Natural killer cell (primary cell): ENCODE data around the gene PLA1A. TPM values are rescaled to one million over a fixed set of nuclear protein-coding genes. Genes with fewer than 3 reads are reported as not detected.
"Not testable (repeated sequence)": the region's sequence is repeated elsewhere in the genome, so short reads cannot be mapped to it uniquely, and the experiment has no call there.

Experiments used
- ATAC-seq, 3 donors: fragments of 150-1000 bp in 2 of 3; fragments of 200-7000 bp in 1 of 3; cut with Tn5 transposase; 1 replicate in 1 of 3; 2 replicates in 2 of 3; pipeline ENCODE4 v1.10.0; 2021; ENCODE audit warnings: mild to moderate bottlenecking in 2 of 3, moderate library complexity in 2 of 3
- DNase-seq, 2 donors: peaks; one replicate each; pipeline versions ENCODE4 v3.0.0 to v3.0.0-alpha.2; 2013 to 2021; ENCODE audit warnings: mixed read lengths in 1 of 2
- H3K27ac ChIP-seq: one replicate; pipeline ENCODE4 v1.5.1; 2013; ENCODE audit warnings: mild to moderate bottlenecking, low read length
- H3K27me3 ChIP-seq: one replicate; pipeline ENCODE4 v1.6.1; 2013; ENCODE audit warnings: low read length; ENCODE audit not compliant: control insufficient read depth, insufficient read depth
- H3K36me3 ChIP-seq: one replicate; pipeline ENCODE4 v1.6.1; 2013; ENCODE audit warnings: low read length; ENCODE audit not compliant: control insufficient read depth, insufficient read depth
- H3K4me1 ChIP-seq: one replicate; pipeline ENCODE4 v1.6.1; 2013; ENCODE audit warnings: low read length; ENCODE audit not compliant: control insufficient read depth, insufficient read depth
- H3K4me3 ChIP-seq: one replicate; pipeline ENCODE4 v1.5.1; 2013; ENCODE audit warnings: low read length
- H3K9me3 ChIP-seq: one replicate; pipeline ENCODE4 v1.6.1; 2013; ENCODE audit warnings: low read length; ENCODE audit not compliant: control insufficient read depth, insufficient read depth
- H3K27ac Mint-ChIP-seq, 2 donors: one replicate each; pipeline ENCODE4 v1.8.0; 2022; ENCODE audit warnings: mild to moderate bottlenecking in 2 of 2, mixed read lengths in 2 of 2, moderate library complexity in 1 of 2
- H3K27me3 Mint-ChIP-seq, 2 donors: one replicate each; pipeline ENCODE4 v1.8.0; 2022; ENCODE audit warnings: low read depth in 2 of 2, mixed read lengths in 2 of 2
- H3K36me3 Mint-ChIP-seq: one replicate; pipeline ENCODE4 v1.8.0; 2022; ENCODE audit warnings: mixed read lengths
- H3K4me1 Mint-ChIP-seq, 2 donors: one replicate each; pipeline ENCODE4 v1.8.0; 2022; ENCODE audit warnings: mixed read lengths in 2 of 2
- H3K4me3 Mint-ChIP-seq: one replicate; pipeline ENCODE4 v1.8.0; 2022; ENCODE audit warnings: mild to moderate bottlenecking, moderate library complexity, mixed read lengths
- H3K9me3 Mint-ChIP-seq, 2 donors: one replicate each; pipeline ENCODE4 v1.8.0; 2022; ENCODE audit warnings: mixed read lengths in 2 of 2
- WGBS: methylation state at CpG from one replicate; pipeline ENCODE4 v1.1.7; 2013; ENCODE audit warnings: missing lambda C conversion rate; ENCODE audit not compliant: insufficient coverage; 5-methylcytosine and 5-hydroxymethylcytosine counted together
- intact Hi-C: fragments of 100-400 bp; cut with micrococcal nuclease; formaldehyde crosslinking; loops from one replicate; pipeline ENCODE4 v1.14.2; 2022
- total RNA-seq, 4 donors: library from RNA; stranded (reverse); fragments of 120-200 nt in 1 of 4; gene quantifications; one replicate each; pipeline versions ENCODE4 v1.2.3 to v1.2.4, GENCODE V29; 2013 to 2022
- TF ChIP-seq, protein P1 (sequence below): fragments of 200-600 bp; IDR thresholded peaks from one replicate; pipeline ENCODE4 v1.8.0; 2022; ENCODE audit warnings: antibody characterized with exemption

PLA1A gene
- total RNA-seq, 3 donors from 2014 or later (not counting 1 experiment from before 2014, with no cell fraction given), result 0.20 to 0.34 TPM; not detected in 1

DNA sequence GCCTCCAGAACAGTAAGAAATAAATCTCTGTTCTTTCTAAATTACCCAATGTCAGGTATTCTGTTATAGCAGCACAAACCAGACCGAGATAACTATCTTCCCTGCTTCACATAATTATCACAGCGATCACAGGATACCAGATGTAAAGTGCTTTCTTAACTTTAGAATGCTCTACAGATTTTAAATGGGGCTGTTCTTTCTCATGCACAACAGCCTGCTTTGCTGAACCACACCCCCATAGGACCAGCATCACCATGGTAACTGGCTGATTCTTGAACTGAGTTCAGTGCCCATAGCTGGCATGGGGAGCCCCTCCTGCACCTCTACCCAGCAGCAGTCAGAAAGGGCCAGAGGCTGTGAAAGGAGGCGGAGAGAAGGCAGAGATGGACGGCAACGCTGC is 46.1 kb upstream of the PLA1A start:
- peaks cover 3% of the 10 kb centered on the region for H3K4me1 ChIP-seq

DNA sequence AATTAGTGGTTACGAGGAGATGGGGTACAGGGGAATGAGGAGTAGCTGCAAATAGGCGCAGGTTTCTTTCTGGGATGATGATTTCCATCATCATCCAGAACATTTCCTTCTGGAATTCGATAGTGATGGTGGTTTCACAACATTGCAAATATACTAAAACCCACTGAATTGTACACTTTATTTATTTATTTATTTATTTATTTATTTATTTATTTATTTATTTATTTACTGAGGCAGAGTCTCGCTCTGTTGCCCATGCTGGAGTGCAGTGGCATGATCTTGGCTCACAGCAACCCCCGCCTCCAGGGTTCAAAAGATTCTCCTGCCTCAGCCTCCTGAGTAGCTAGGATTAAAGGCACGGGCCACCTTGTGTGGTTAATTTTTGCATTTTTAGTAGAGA is 44.8 kb upstream of the PLA1A start:
- DNase-seq, H3K9me3 Mint-ChIP-seq, intact Hi-C loops, H3K4me1 Mint-ChIP-seq, H3K27ac ChIP-seq, H3K36me3 Mint-ChIP-seq, H3K27me3 ChIP-seq, H3K4me1 ChIP-seq, H3K27ac Mint-ChIP-seq, H3K36me3 ChIP-seq, H3K27me3 Mint-ChIP-seq, ATAC-seq, H3K4me3 ChIP-seq, H3K9me3 ChIP-seq, H3K4me3 Mint-ChIP-seq: not testable (repeated sequence)
- WGBS, result 91% methylated on average over 4 of the region's 6 CpGs

More for the DNA sequence above, 46.1 kb upstream of the PLA1A start:
- Histone ChIP-seq H3K4me3 (no peak overlapping the region), H3K27ac (no peak overlapping the region), H3K9me3 (no peaks in the 10 kb centered on the region), H3K36me3 (no peaks in the 10 kb centered on the region), H3K27me3 (no peaks in the 10 kb centered on the region)
- H3K27ac Mint-ChIP-seq, result no peak overlapping the region
- DNase-seq (no peak), ATAC-seq (no peak)
- intact Hi-C loops, result no loop called here
- H3K36me3 Mint-ChIP-seq, result no peaks in the 10 kb centered on the region
- WGBS, result 92% methylated on average over 5 of the region's 5 CpGs
- H3K9me3 Mint-ChIP-seq, result no peaks in the 10 kb centered on the region
- H3K4me1 Mint-ChIP-seq, result no peaks in the 10 kb centered on the region
- TF ChIP-seq, protein P1, sequence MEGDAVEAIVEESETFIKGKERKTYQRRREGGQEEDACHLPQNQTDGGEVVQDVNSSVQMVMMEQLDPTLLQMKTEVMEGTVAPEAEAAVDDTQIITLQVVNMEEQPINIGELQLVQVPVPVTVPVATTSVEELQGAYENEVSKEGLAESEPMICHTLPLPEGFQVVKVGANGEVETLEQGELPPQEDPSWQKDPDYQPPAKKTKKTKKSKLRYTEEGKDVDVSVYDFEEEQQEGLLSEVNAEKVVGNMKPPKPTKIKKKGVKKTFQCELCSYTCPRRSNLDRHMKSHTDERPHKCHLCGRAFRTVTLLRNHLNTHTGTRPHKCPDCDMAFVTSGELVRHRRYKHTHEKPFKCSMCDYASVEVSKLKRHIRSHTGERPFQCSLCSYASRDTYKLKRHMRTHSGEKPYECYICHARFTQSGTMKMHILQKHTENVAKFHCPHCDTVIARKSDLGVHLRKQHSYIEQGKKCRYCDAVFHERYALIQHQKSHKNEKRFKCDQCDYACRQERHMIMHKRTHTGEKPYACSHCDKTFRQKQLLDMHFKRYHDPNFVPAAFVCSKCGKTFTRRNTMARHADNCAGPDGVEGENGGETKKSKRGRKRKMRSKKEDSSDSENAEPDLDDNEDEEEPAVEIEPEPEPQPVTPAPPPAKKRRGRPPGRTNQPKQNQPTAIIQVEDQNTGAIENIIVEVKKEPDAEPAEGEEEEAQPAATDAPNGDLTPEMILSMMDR, result no peak
- H3K27me3 Mint-ChIP-seq, result peaks cover 0 to 3% of the 10 kb centered on the region in 2 donors
- H3K4me3 Mint-ChIP-seq, result no peak overlapping the region

DNA sequence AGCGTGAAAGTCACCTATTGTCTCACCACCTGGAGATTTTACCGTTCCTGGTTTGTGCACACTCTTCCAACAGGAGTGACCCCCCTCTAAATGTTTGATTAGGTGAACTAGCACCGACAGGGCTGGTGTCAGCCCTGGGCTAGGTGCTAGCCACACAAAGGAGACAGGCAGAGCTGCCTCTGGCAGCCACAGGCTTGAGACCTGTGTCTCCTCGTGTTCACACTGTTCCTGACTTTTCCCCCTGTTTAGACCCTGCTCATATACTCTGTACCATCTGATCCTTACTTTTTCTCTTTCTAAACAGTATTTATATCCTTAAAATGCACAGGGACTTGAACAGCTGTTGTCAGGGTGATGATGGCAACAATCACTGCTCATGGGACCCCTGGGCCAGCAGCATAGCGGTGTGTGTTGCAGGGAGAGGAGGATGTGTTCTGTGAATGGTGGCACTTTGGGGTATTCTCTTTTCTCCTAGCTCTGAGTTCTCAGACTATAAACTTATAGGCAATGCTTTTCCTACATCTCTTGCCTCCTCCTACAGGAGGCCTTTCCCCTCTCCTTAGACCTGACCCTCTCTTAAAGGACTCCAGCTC is 43.8 kb upstream of the PLA1A start:
- no peaks in the 10 kb centered on the region for H3K9me3 Mint-ChIP-seq
- no peak for ATAC-seq
- intact Hi-C loops, result no loop called here
- H3K27me3 ChIP-seq, result no peaks in the 10 kb centered on the region
- H3K4me3 ChIP-seq, result no peak overlapping the region
- H3K27ac ChIP-seq, result no peak overlapping the region
- H3K4me1 ChIP-seq, result peaks cover 3% of the 10 kb centered on the region
- H3K9me3 ChIP-seq, result no peaks in the 10 kb centered on the region
- DNase-seq, result no peak
- no peaks in the 10 kb centered on the region for H3K4me1 Mint-ChIP-seq
- no peak overlapping the region for H3K4me3 Mint-ChIP-seq
- no peak overlapping the region for H3K27ac Mint-ChIP-seq
- TF ChIP-seq, protein P1, result no peak
- H3K27me3 Mint-ChIP-seq, result peaks cover 0 to 2% of the 10 kb centered on the region in 2 donors
- H3K36me3 ChIP-seq, result no peaks in the 10 kb centered on the region
- no peaks in the 10 kb centered on the region for H3K36me3 Mint-ChIP-seq
- 63% methylated on average over 5 of the region's 5 CpGs for WGBS

DNA sequence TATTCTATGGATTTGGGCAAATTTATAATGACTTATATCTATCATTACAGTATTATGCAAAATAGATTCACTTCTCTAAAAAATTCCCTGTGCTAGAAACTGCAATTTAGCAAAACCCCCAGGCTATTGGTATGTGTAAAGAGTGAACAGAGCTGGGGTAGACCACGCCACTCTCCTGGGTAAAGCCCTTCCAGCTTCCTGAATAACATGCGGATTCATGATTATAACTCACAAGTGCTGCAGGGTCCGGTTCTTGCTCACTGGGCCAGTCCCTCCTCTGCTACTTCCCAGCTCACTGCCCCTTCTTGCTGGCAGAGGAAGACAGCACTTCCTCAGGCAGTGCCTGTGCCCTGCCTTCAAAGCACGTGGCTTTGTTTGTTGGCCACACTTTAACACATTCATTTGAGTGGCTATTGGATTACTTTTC is 42.4 kb upstream of the PLA1A start:
- DNase-seq (peak in 1 of 2 donors; percentile 7), ATAC-seq (no peak)
- no peak overlapping the region for H3K27ac Mint-ChIP-seq
- TF ChIP-seq, protein P1, result no peak
- Histone ChIP-seq H3K4me1 (peaks cover 10% of the 10 kb centered on the region), H3K4me3 (no peak overlapping the region), H3K27ac (no peak overlapping the region), H3K9me3 (no peaks in the 10 kb centered on the region), H3K27me3 (no peaks in the 10 kb centered on the region), H3K36me3 (no peaks in the 10 kb centered on the region)
- intact Hi-C loops, result no loop called here
- peaks cover 5 to 6% of the 10 kb centered on the region in 2 donors for H3K4me1 Mint-ChIP-seq
- no peak overlapping the region for H3K4me3 Mint-ChIP-seq
- no peaks in the 10 kb centered on the region for H3K36me3 Mint-ChIP-seq
- WGBS, result 33% methylated on average over 4 of the region's 4 CpGs
- H3K27me3 Mint-ChIP-seq, result peaks cover 0 to 6% of the 10 kb centered on the region in 2 donors
- no peaks in the 10 kb centered on the region for H3K9me3 Mint-ChIP-seq
